Naive thymus-derived CD8-positive, alpha-beta T cell (primary cell): ENCODE measurements around the gene RAB37. TPM values are rescaled to one million over a fixed set of nuclear protein-coding genes. Genes with fewer than 3 reads are reported as not detected.

ENCODE experiments used
- ATAC-seq, 2 donors: fragments of 150-1000 bp; cut with Tn5 transposase in 1 of 2; sonication (Bioruptor Pico), chemical (Tn5 transposase) in 1 of 2; 1 replicate in 1 of 2; 2 replicates in 1 of 2; pipeline ENCODE4 v1.10.0; 2021; ENCODE audit warnings: mild to moderate bottlenecking in 2 of 2, moderate library complexity in 2 of 2
- POLR2A ChIA-PET: fragments of 350-600 bp; sonication (Branson Sonifier 250); formaldehyde crosslinking; loops from one replicate; lab custom pipeline; 2021; ENCODE audit warnings: antibody characterized with exemption; lab: Charles Lee
- DNase-seq, 10 donors: peaks; one replicate each; pipeline versions ENCODE4 v3.0.0 to v3.0.0-alpha.2; 2020 to 2022
- H3K27ac Mint-ChIP-seq, 10 donors: one replicate each; pipeline ENCODE4 v1.8.0; 2020 to 2022; ENCODE audit warnings: mild to moderate bottlenecking in 10 of 10, mixed read lengths in 10 of 10, moderate library complexity in 4 of 10, inconsistent platforms in 1 of 10
- H3K27me3 Mint-ChIP-seq, 5 donors: one replicate each; pipeline ENCODE4 v1.8.0; 2021 to 2022; ENCODE audit warnings: mixed read lengths in 5 of 5
- H3K36me3 Mint-ChIP-seq, 3 donors: one replicate each; pipeline ENCODE4 v1.8.0; 2020 to 2022; ENCODE audit warnings: mixed read lengths in 3 of 3, mild to moderate bottlenecking in 2 of 3, inconsistent platforms in 1 of 3
- H3K4me1 Mint-ChIP-seq, 4 donors: one replicate each; pipeline ENCODE4 v1.8.0; 2021 to 2022; ENCODE audit warnings: mixed read lengths in 4 of 4
- H3K4me3 Mint-ChIP-seq, 10 donors: one replicate each; pipeline ENCODE4 v1.8.0; 2020 to 2022; ENCODE audit warnings: mild to moderate bottlenecking in 10 of 10, mixed read lengths in 10 of 10, moderate library complexity in 6 of 10, inconsistent platforms in 1 of 10
- H3K9me3 Mint-ChIP-seq, 9 donors: one replicate each; pipeline ENCODE4 v1.8.0; 2020 to 2022; ENCODE audit warnings: mixed read lengths in 9 of 9, mild to moderate bottlenecking in 3 of 9, inconsistent platforms in 1 of 9, moderate library complexity in 1 of 9
- polyA plus RNA-seq, 3 donors: library from polyadenylated mRNA; unstranded; fragments of 300-500 nt; fragmentation: Illumina TruSeq; gene quantifications; one replicate each; pipeline ENCODE4 v1.2.3, GENCODE V29; 2021
- total RNA-seq, 8 experiments: library from RNA in 2 of 8; stranded (reverse) in 2 of 8; gene quantifications; one replicate each; pipeline ENCODE4 v1.2.3 and lab custom pipeline; 2021 to 2026

Gene RAB37, protein sequence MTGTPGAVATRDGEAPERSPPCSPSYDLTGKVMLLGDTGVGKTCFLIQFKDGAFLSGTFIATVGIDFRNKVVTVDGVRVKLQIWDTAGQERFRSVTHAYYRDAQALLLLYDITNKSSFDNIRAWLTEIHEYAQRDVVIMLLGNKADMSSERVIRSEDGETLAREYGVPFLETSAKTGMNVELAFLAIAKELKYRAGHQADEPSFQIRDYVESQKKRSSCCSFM
- total RNA-seq, result 10 to 100 TPM; 34.0 to 35.9 TPM
- 100 to 1,000 TPM in 1 of 3 donors, 10 to 100 TPM in 2; 55.3 to 108 (median 76.0) TPM for polyA plus RNA-seq
- total RNA-seq (lab: John Stamatoyannopoulos, UW), result 0.34 to 70.6 (median 43.0) reads per million in 6 experiments

DNA sequence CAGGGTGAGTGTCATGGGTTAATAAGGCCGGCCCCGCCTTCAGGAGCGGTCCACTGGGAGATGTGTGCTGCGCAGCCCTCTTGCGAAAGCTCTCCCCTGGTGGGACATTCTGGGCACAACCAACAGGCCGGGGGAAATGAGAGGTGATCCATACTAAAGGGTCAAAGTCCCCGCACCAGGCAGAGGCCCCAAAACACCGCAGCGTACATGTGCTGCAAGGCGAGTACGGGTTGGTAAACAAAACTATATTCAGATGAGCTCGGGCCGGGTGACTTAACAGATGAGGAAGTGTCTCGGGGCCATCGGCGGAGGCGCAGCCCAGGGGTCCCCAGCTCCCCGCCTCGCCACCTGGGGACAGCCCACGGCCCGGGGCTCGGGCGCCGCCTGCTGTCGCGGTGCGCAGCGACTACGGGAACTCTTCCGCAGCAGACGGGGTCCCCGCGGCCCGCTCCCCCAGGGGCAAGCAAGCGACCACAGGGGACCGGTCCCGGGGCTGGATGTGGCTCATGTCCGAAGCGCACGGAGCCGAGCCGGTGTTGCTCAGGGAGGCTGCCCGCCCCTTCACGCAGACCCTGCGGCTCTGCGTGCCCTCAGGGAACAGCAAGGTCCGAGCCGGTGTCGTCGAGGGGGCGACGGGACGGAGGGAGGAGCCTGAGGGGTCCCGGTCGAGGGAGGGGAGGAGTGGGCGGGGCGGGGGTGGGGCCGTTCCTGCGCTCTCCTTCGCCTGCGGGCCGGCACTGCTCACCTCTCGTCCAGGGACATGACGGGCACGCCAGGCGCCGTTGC, at the start of gene RAB37:
RAB37 (plus strand) TSS at position 744 of the 786 bp plus-strand sequence; CDS start at position 761, 17 bp downstream.
- Mint-ChIP-seq H3K4me3 (peak within 1 kb of the TSS; percentile 86 to 98 (median 94)), H3K4me1 (peaks cover 22 to 53% (median 51%) of the 10 kb centered on the region in 4 donors), H3K9me3 (no peaks in the 10 kb centered on the region), H3K36me3 (no peaks in the 10 kb centered on the region), H3K27ac (peak within 1 kb of the TSS; percentile 90 to 99 (median 94)), H3K27me3 (no peaks in the 10 kb centered on the region)
- ATAC-seq (peak; percentile 49 to 56), DNase-seq (peak; percentile 36 to 76 (median 56))
- POLR2A ChIA-PET, result interaction anchor here (0.6 to 5.6 kb wide), 22 partner anchors 10 to 357 kb away, joined by 3 to 200 read pairs (median 6); partner anchors contain the start of genes FDXR, NAT9 and NHERF1

DNA sequence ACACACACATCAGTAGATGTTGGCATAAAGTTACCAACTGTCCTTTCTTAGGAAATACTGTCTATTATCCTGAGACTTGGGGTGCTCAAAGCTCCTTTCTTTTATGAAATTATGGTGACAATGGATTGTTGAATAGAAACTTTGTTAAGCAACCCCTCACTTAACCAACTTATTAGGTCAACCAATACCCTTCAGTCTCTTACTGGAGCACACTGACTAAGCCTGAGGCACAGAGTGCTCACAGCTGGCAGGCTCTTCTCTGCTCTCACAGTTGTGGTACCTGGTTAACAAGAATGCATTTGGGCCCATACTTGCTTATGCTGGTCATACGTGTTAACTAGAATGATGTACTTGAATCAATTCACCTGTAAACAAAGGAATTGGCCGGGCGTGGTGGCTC, 49.2 kb upstream of the RAB37 start:
- POLR2A ChIA-PET, result interaction anchor here (0.6 kb wide), 1 partner anchor 90 kb away, joined by 3 read pairs; no protein-coding TSS in a partner anchor
- peaks cover 0 to 26% (median 0%) of the 10 kb centered on the region in 4 donors for H3K4me1 Mint-ChIP-seq
- no peaks in the 10 kb centered on the region for H3K9me3 Mint-ChIP-seq
- DNase-seq (no peak), ATAC-seq (no peak)
- peak overlapping the region in 1 of 10 donors; percentile 32 for H3K27ac Mint-ChIP-seq
- H3K27me3 Mint-ChIP-seq, result peaks cover 0 to 2% (median 0%) of the 10 kb centered on the region in 5 donors
- no peaks in the 10 kb centered on the region for H3K36me3 Mint-ChIP-seq
- H3K4me3 Mint-ChIP-seq, result no peak overlapping the region

DNA sequence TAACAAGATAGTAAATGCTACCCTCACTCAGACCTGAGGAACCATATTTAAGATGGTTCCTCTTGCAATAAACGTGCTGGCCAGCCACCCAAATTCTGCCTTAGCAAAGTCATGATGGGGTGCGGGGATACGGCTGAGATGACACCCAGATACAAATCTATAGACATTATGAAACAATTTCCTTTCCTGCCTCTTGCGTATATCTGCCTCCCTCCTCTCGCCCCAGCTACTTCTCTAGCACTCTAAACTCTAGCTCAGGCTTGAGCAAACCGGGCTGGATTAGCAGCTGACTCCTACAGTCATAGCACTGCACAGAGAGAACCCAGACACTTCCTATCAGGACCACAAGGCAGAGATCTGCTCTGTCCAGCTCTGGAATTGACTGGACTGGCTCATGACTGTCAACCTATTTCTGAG, 46.6 kb upstream of the RAB37 start:
- no peaks in the 10 kb centered on the region for H3K36me3 Mint-ChIP-seq
- peak overlapping the region in 1 of 10 donors; percentile 29 for H3K27ac Mint-ChIP-seq
- H3K4me1 Mint-ChIP-seq, result peaks cover 0 to 26% (median 1%) of the 10 kb centered on the region in 4 donors
- no peak for DNase-seq
- no peak overlapping the region for H3K4me3 Mint-ChIP-seq
- POLR2A ChIA-PET, result no interaction called here
- no peak for ATAC-seq
- peaks cover 0 to 3% (median 0%) of the 10 kb centered on the region in 5 donors for H3K27me3 Mint-ChIP-seq
- peaks cover 0 to 2% (median 0%) of the 10 kb centered on the region in 9 donors for H3K9me3 Mint-ChIP-seq

DNA sequence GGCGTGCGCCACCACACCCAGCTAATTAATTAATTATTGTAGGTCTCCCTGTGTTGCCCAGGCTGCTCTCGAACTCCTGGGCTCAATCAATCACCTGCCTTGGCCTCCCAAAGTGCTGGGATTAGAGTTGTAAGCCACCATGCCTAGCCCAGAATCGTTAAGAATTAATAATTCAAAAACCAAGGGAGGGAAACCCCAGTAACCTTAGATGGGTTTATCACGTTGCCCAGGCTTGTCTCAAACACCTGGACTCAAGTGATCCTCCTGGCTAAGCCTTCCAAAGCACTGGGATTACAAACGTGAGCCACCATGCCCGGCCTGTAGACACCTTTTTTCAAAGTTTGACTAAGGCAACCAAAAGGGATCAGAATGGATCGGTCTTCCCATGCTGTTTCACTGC, 45.9 kb upstream of the RAB37 start:
- no peak for ATAC-seq
- H3K36me3 Mint-ChIP-seq, result no peaks in the 10 kb centered on the region
- no peak overlapping the region for H3K4me3 Mint-ChIP-seq
- H3K9me3 Mint-ChIP-seq, result peaks cover 0 to 2% (median 0%) of the 10 kb centered on the region in 9 donors
- POLR2A ChIA-PET, result interaction anchor here (0.6 kb wide), 1 partner anchor 10 kb away, joined by 4 read pairs; no protein-coding TSS in a partner anchor
- DNase-seq, result no peak
- H3K27me3 Mint-ChIP-seq, result peaks cover 0 to 3% (median 0%) of the 10 kb centered on the region in 5 donors
- peaks cover 0 to 26% (median 1%) of the 10 kb centered on the region in 4 donors for H3K4me1 Mint-ChIP-seq
- H3K27ac Mint-ChIP-seq, result no peak overlapping the region

DNA sequence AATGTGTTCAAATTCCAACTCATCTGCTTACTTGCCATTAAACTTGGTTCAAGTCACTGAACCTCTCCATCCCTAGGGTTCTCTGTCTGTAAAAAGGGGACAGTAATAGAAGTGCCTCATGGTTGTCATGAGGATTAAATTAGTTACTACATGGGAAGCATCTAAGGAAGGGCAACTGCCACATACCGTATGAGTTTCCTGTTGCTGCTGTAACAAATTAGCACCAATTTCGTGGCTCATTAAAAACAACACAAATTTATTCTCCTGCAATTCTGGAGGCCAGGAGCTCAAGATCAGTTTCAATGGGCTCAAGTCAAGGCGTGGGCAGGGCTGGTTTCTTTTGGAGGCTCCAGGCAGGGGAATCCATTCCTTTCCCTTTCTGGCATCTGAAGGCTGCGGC, 43.0 kb upstream of the RAB37 start:
- Mint-ChIP-seq H3K9me3 (peaks cover 0 to 2% (median 0%) of the 10 kb centered on the region in 9 donors), H3K27ac (no peak overlapping the region), H3K4me1 (peaks cover 0 to 20% (median 1%) of the 10 kb centered on the region in 4 donors), H3K36me3 (no peaks in the 10 kb centered on the region), H3K4me3 (no peak overlapping the region), H3K27me3 (peaks cover 0 to 3% (median 2%) of the 10 kb centered on the region in 5 donors)
- ATAC-seq (no peak), DNase-seq (no peak)
- POLR2A ChIA-PET, result no interaction called here

DNA sequence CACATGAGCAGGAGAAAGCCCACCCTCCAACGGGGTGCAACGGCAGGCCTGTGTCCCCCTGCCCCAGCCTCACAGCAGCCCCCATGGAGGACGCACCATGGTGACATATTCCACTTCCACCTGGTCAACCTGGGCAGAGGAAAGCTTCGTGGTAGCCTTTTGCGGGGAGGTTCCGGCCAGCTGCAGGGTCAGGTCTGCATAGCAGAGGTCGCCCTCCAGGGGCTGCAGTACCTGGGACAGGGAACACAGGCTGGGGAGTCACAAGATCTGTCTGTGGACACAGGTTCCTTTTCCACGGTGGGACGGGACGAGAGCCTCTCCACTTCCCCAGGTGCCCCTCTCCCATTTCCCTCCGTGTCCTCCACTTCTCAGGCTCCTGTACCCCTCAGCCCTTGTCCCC, 41.4 kb upstream of the RAB37 start:
- Mint-ChIP-seq H3K4me1 (peaks cover 0 to 7% (median 1%) of the 10 kb centered on the region in 4 donors), H3K4me3 (no peak overlapping the region), H3K27me3 (peaks cover 0 to 6% (median 2%) of the 10 kb centered on the region in 5 donors), H3K9me3 (peaks cover 0 to 2% (median 0%) of the 10 kb centered on the region in 9 donors), H3K36me3 (no peaks in the 10 kb centered on the region), H3K27ac (no peak overlapping the region)
- no peak for DNase-seq
- ATAC-seq, result no peak
- POLR2A ChIA-PET, result interaction anchor here (0.5 to 0.7 kb wide), 2 partner anchors 14 to 235 kb away, joined by 3 to 6 read pairs; no protein-coding TSS in a partner anchor

DNA sequence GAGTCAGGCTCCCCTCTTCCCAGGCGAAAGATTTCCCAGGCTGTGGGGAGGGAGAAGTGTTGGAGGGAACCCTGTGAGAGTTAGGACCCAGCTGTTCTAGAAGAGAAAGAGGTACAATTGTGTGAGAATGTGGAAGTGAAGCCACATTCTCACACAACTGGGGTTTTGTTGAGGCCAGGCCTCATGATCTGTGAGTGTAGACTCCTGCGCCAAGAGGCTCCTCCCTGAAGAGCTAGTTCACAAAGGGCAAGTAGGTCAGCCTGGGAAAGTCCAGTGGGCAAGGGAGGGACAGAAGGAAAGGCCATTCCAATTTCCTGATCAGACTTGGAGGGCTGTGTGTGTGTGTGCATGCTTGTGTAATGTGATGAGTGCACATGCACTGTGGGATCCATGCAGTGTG, 39.5 kb upstream of the RAB37 start:
- H3K4me3 Mint-ChIP-seq, result no peak overlapping the region
- no peaks in the 10 kb centered on the region for H3K36me3 Mint-ChIP-seq
- H3K4me1 Mint-ChIP-seq, result peaks cover 0 to 8% (median 1%) of the 10 kb centered on the region in 4 donors
- DNase-seq (no peak), ATAC-seq (no peak)
- POLR2A ChIA-PET, result no interaction called here
- peaks cover 0 to 6% (median 2%) of the 10 kb centered on the region in 5 donors for H3K27me3 Mint-ChIP-seq
- peaks cover 0 to 2% (median 0%) of the 10 kb centered on the region in 9 donors for H3K9me3 Mint-ChIP-seq
- no peak overlapping the region for H3K27ac Mint-ChIP-seq

DNA sequence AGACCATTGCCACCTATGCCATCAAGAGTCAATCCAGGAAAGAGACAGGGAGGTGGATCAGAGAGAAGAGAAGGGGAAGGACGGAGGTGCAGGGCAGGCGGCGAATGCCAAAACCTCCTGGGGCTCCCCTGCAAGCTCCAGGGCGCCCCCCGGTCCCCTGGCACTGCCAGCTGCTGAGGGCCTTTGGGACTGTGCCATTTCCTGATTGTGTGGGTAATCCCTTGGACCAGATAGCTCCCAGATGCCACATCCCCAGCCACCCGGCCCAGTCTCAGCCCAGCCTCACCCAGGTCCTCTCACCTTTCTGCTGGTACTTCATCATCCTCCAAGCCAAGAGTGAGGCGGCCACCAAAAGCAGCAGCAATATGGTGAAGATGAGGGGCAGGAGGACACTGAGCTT, 39.0 kb upstream of the RAB37 start:
- Mint-ChIP-seq H3K4me3 (no peak overlapping the region), H3K36me3 (no peaks in the 10 kb centered on the region), H3K4me1 (peaks cover 0 to 8% (median 1%) of the 10 kb centered on the region in 4 donors), H3K27ac (no peak overlapping the region), H3K27me3 (peaks cover 0 to 6% (median 2%) of the 10 kb centered on the region in 5 donors), H3K9me3 (peaks cover 0 to 2% (median 0%) of the 10 kb centered on the region in 9 donors)
- POLR2A ChIA-PET, result no interaction called here
- DNase-seq (no peak), ATAC-seq (no peak)

DNA sequence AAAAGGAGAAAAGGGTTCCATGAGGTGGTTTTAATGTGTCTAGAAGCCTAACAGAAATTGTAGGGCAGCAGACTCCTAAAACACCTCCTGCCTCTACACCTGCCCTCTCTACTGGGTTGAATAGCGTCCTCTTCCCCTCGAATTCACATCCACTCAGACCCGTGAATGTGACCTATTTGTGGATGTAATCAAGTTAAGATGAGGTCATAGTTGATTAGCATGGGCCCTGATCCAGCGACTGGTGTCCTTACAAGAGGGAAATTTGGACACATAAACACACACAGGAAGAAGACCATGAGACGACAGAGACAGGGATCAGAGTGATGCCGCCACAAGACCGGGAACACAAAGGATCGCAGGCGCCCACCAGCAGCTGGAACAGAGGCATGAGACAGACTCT, 37.8 kb upstream of the RAB37 start:
- Mint-ChIP-seq H3K9me3 (no peaks in the 10 kb centered on the region), H3K36me3 (no peaks in the 10 kb centered on the region), H3K27ac (no peak overlapping the region), H3K4me3 (no peak overlapping the region), H3K4me1 (peaks cover 0 to 8% (median 0%) of the 10 kb centered on the region in 4 donors), H3K27me3 (peaks cover 0 to 3% (median 2%) of the 10 kb centered on the region in 5 donors)
- DNase-seq, result no peak
- POLR2A ChIA-PET, result no interaction called here
- ATAC-seq, result no peak

DNA sequence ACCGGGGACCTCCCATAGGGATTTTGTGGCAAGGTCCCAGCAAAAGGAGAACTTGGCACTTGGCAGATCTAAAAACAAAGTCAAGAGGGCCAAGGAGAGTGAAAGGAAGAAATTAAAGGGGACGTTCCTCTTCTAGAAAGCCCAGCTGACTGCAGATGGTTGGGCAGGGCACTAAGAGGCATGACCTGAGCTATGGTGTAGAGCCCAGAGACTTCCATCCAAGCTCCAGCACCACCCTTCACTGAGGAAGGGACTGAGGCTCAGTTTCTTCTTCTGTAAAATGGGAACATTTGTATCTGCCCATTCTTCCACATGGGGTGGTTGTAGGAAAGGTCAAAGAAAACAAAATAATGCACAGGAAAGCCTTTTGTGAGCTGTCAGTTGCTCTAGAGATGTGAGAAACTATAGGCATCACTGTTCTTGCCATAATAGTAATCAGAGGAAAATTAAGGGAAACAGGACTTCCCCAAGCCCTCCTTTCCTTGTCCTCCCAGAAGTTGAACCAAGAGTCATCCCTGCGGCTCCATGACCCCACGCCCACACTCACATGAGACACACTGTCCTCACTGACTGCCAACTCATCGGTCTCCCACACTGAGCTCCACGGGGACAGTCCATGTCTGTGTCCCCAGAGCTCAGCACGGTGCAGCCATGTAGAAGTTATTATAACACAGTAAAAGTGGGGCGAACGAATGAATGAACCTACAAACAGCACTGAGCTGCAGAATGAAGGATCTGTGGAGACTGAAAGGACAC, 34.8 kb upstream of the RAB37 start:
- ATAC-seq, result no peak
- H3K4me1 Mint-ChIP-seq, result peaks cover 0 to 7% (median 0%) of the 10 kb centered on the region in 4 donors
- no peaks in the 10 kb centered on the region for H3K36me3 Mint-ChIP-seq
- DNase-seq, result no peak
- no peak overlapping the region for H3K4me3 Mint-ChIP-seq
- peak overlapping the region in 1 of 10 donors; percentile 19 for H3K27ac Mint-ChIP-seq
- no peaks in the 10 kb centered on the region for H3K9me3 Mint-ChIP-seq
- POLR2A ChIA-PET, result no interaction called here
- H3K27me3 Mint-ChIP-seq, result peaks cover 0 to 3% (median 2%) of the 10 kb centered on the region in 5 donors

DNA sequence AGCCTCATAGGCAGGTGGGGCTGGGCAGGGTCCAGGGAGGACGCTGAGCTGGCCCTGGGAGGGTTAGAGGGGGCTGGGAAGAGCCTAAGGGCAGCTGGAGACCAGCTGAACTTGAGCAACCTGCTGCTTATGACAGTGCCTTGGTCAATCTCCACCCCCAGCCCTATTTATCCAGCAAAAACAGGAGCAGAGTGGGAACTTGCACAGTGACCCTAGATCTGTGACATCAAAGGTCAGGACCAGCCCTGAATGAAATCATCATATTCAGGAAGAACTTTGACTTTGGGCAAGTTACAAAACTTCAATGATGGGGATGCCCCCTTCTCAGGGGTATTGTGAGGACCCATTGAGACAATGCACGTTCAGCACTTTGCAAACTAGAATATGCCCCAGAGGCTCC, 33.7 kb upstream of the RAB37 start:
- peaks cover 0 to 3% (median 0%) of the 10 kb centered on the region in 5 donors for H3K27me3 Mint-ChIP-seq
- ATAC-seq, result no peak
- no peak overlapping the region for H3K27ac Mint-ChIP-seq
- no peaks in the 10 kb centered on the region for H3K9me3 Mint-ChIP-seq
- H3K4me1 Mint-ChIP-seq, result peaks cover 0 to 1% (median 0%) of the 10 kb centered on the region in 4 donors
- POLR2A ChIA-PET, result interaction anchor here (0.5 kb wide), 1 partner anchor 9 kb away, joined by 3 read pairs; no protein-coding TSS in a partner anchor
- DNase-seq, result no peak
- H3K36me3 Mint-ChIP-seq, result no peaks in the 10 kb centered on the region
- no peak overlapping the region for H3K4me3 Mint-ChIP-seq

DNA sequence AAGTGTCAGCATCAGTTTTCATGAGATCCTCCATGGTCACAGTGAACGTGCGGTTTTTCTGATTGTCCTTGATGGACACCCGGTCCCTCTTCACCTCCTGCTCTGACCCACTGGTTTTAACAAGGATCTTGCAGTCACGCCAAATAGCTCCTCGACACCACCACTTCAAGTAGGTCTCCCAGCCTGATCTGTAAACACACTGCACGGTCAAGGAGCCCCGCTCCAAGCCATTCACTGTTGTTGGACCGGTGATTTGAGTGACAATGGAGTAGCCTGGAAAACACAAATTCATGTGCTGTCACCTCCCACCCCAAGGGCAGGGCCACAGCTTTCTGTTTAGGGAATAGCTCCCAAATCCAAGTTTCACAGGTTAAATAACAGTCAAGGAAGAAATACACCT, 32.5 kb upstream of the RAB37 start:
- no peak overlapping the region for H3K27ac Mint-ChIP-seq
- no peak overlapping the region for H3K4me3 Mint-ChIP-seq
- POLR2A ChIA-PET, result interaction anchor here (0.5 kb wide), 1 partner anchor 70 kb away, joined by 3 read pairs; no protein-coding TSS in a partner anchor
- H3K27me3 Mint-ChIP-seq, result peaks cover 0 to 3% (median 0%) of the 10 kb centered on the region in 5 donors
- no peaks in the 10 kb centered on the region for H3K36me3 Mint-ChIP-seq
- H3K9me3 Mint-ChIP-seq, result no peaks in the 10 kb centered on the region
- DNase-seq (no peak), ATAC-seq (no peak)
- peaks cover 0 to 1% (median 0%) of the 10 kb centered on the region in 4 donors for H3K4me1 Mint-ChIP-seq
